Inflammatory macrophage treated with lipopolysaccharide for 1 hour (primary cell): ENCODE data around the gene WDR62.

Experiments used
- DNase-seq, 2 donors: peaks; one replicate each; pipeline ENCODE4 v3.0.0-alpha.2; 2020 to 2022

WDR62 gene

GRCh38 chr19:36144624-36145023 is 89.9 kb downstream of the WDR62 start:
- no peak for DNase-seq

- DNase-seq: no peak
Measured at GRCh38 chr19:36149673-36150406, 95.1 kb downstream of the WDR62 start.

- DNase-seq: no peak
Measured at GRCh38 chr19:36150586-36150985, 95.9 kb downstream of the WDR62 start.

GRCh38 chr19:36151144-36152018 is 96.7 kb downstream of the WDR62 start:
- no peak for DNase-seq

GRCh38 chr19:36152019-36152351 is 97.3 kb downstream of the WDR62 start:
- no peak for DNase-seq

- no peak for DNase-seq
Measured at GRCh38 chr19:36152352-36153091, 97.8 kb downstream of the WDR62 start, which contains the start of gene COX7A1. Gene COX7A1 (minus strand): TSS chr19:36152447. CDS start chr19:36152407, 40 bp downstream.

GRCh38 chr19:36153126-36153525 is 98.4 kb downstream of the WDR62 start:
- DNase-seq: no peak
